HCT116 (cell line): ENCODE data around the gene SEC16A. TPM values are rescaled to one million over a fixed set of nuclear protein-coding genes. Genes with fewer than 3 reads are reported as not detected.

Source experiments
- ATAC-seq: fragments of 200-7000 bp; cut with Tn5 transposase; 2 replicates; pipeline ENCODE4 v1.9.1; 2020; ENCODE audit warnings: mild to moderate bottlenecking, moderate library complexity
- BruUV-seq: library from RNA; stranded (reverse); fragments of 400-500 nt; replicated peaks from 2 replicates; lab custom pipeline; 2021; lab: Mats Ljungman, UMichigan
- CTCF ChIA-PET: fragments of 300-600 bp; sonication (Branson Sonifier 250); formaldehyde crosslinking; loops from one replicate; lab custom pipeline; 2021; ENCODE audit warnings: antibody characterized with exemption; lab: Charles Lee
- POLR2A ChIA-PET: fragments of 300-600, 350-600 bp; sonication (Branson Sonifier 250); formaldehyde crosslinking; loops from one replicate; lab custom pipeline; 2021; ENCODE audit warnings: antibody characterized with exemption; lab: Charles Lee
- RAD21 ChIA-PET, 2 experiments: fragments of 300-600 bp; sonication (Branson Sonifier 250); formaldehyde crosslinking; loops; one replicate each; lab custom pipeline; 2023; ENCODE audit warnings: low total read pairs in 2 of 2; ENCODE audit not compliant: uncharacterized antibody in 2 of 2, unreplicated experiment in 2 of 2, low non-redundant PET in 1 of 2; lab: Charles Lee
- DNase-seq: peaks from one replicate; pipeline ENCODE4 v3.0.0-alpha.2; 2010; ENCODE audit warnings: low read depth, low spot score
- H2AFZ ChIP-seq: fragments of 200-600 bp; shearing (Covaris generic), sonication (generic); 2 replicates; pipeline ENCODE4 v1.6.1; 2017; ENCODE audit warnings: low read depth, mixed run types, mixed read lengths, antibody characterized with exemption, low read length; ENCODE audit not compliant: poor library complexity, severe bottlenecking
- H3K27ac ChIP-seq: 2 replicates; pipeline ENCODE4 v1.5.1; 2012; ENCODE audit warnings: low read depth, low read length
- H3K27me3 ChIP-seq: fragments of 200-600 bp; sonication (generic); 2 replicates; pipeline ENCODE4 v1.6.1; 2016; ENCODE audit warnings: mixed run types, low read length, mixed read lengths; ENCODE audit not compliant: insufficient read depth
- H3K36me3 ChIP-seq, 2 experiments: fragments of 200-500 bp in 1 of 2; fragments of 200-600 bp in 1 of 2; sonication (Bioruptor generic) in 1 of 2; sonication (generic) in 1 of 2; 2 replicates each; pipeline versions ENCODE4 v1.5.1 to v1.6.1; 2014 to 2016; ENCODE audit warnings: low read length in 2 of 2, inconsistent platforms in 1 of 2, mixed read lengths in 1 of 2, mixed run types in 1 of 2; ENCODE audit not compliant: insufficient read depth in 2 of 2, control insufficient read depth in 1 of 2
- H3K4me1 ChIP-seq, 2 experiments: fragments of 200-600 bp in 1 of 2; sonication (generic) in 1 of 2; 2 replicates each; pipeline versions ENCODE4 v1.5.1 to v1.6.1; 2012 to 2017; ENCODE audit warnings: low read length in 2 of 2, inconsistent platforms in 1 of 2, mild to moderate bottlenecking in 1 of 2, mixed read lengths in 1 of 2, mixed run types in 1 of 2, moderate library complexity in 1 of 2; ENCODE audit not compliant: insufficient read depth in 2 of 2, control insufficient read depth in 1 of 2
- H3K4me2 ChIP-seq: fragments of 200-600 bp; sonication (generic); 2 replicates; pipeline ENCODE4 v1.6.1; 2017; ENCODE audit warnings: mixed run types, low read length, mixed read lengths
- H3K4me3 ChIP-seq, 2 experiments: fragments of 200-600 bp in 1 of 2; sonication (generic) in 1 of 2; replicated peaks in 1 of 2; 2 replicates each; pipeline ENCODE4 v1.5.1; 2011 to 2016; ENCODE audit warnings: low read length in 2 of 2, control low read depth in 1 of 2, low read depth in 1 of 2, mild to moderate bottlenecking in 1 of 2, mixed read lengths in 1 of 2, mixed run types in 1 of 2
- H3K79me2 ChIP-seq: fragments of 200-600 bp; sonication (generic); 2 replicates; pipeline ENCODE4 v1.6.1; 2017; ENCODE audit warnings: mild to moderate bottlenecking, mixed run types, low read length, moderate library complexity, mixed read lengths; ENCODE audit not compliant: insufficient read depth
- H3K9ac ChIP-seq: fragments of 200-600 bp; sonication (generic); 2 replicates; pipeline ENCODE4 v1.6.1; 2016; ENCODE audit warnings: low read length, mixed read lengths
- H3K9me2 ChIP-seq: fragments of 200-600 bp; sonication (generic), shearing (Covaris generic); 2 replicates; pipeline ENCODE4 v1.6.1; 2017; ENCODE audit warnings: mixed run types, mild to moderate bottlenecking, moderate library complexity; ENCODE audit not compliant: insufficient read depth
- H3K9me3 ChIP-seq, 2 experiments: fragments of 200-500 bp in 1 of 2; fragments of 200-600 bp in 1 of 2; sonication (Bioruptor generic) in 1 of 2; sonication (generic) in 1 of 2; 2 replicates each; pipeline ENCODE4 v1.6.1; 2014 to 2017; ENCODE audit warnings: low read length in 2 of 2, mixed read lengths in 2 of 2, inconsistent platforms in 1 of 2, low read depth in 1 of 2, mild to moderate bottlenecking in 1 of 2, mixed run types in 1 of 2, moderate library complexity in 1 of 2; ENCODE audit not compliant: control insufficient read depth in 1 of 2, insufficient read depth in 1 of 2
- H4K20me1 ChIP-seq: fragments of 200-600 bp; sonication (generic), shearing (Covaris generic); 2 replicates; pipeline ENCODE4 v1.6.1; 2017; ENCODE audit warnings: mixed run types, mild to moderate bottlenecking, moderate library complexity; ENCODE audit not compliant: insufficient read depth
- CBX3 ChIP-seq: IDR thresholded peaks from 2 replicates; pipeline ENCODE4 v1.6.1; 2012; ENCODE audit warnings: low read depth
- ELF1 ChIP-seq: IDR thresholded peaks from 2 replicates; pipeline ENCODE4 v1.6.1; 2012; ENCODE audit warnings: low read depth, borderline replicate concordance
- EZH2 ChIP-seq: fragments of 200-600 bp; sonication (generic); IDR thresholded peaks from 2 replicates; pipeline ENCODE4 v1.6.1; 2017; ENCODE audit warnings: antibody characterized with exemption, mixed run types
- EZH2phosphoT487 ChIP-seq: fragments of 200-600 bp; IDR thresholded peaks from 2 replicates; pipeline ENCODE4 v1.6.1; 2018; ENCODE audit warnings: antibody characterized with exemption, borderline replicate concordance
- FOSL1 ChIP-seq: IDR thresholded peaks from 2 replicates; pipeline ENCODE4 v1.6.1; 2012; ENCODE audit warnings: low read depth
- MAX ChIP-seq: IDR thresholded peaks from 2 replicates; pipeline ENCODE4 v1.6.1; 2012
- POLR2A ChIP-seq: IDR thresholded peaks from 2 replicates; pipeline ENCODE4 v1.7.0; 2011; ENCODE audit warnings: borderline replicate concordance; ENCODE audit not compliant: insufficient read depth, insufficient read length; ENCODE audit errors: extremely low read depth
- POLR2AphosphoS5 ChIP-seq: IDR thresholded peaks from 2 replicates; pipeline ENCODE4 v1.6.1; 2011; ENCODE audit warnings: mild to moderate bottlenecking, low read depth, low read length, moderate library complexity
- REST ChIP-seq: IDR thresholded peaks from 2 replicates; pipeline ENCODE4 v1.6.1; 2012; ENCODE audit warnings: low read depth
- SIN3A ChIP-seq: IDR thresholded peaks from 2 replicates; pipeline ENCODE4 v1.6.1; 2012; ENCODE audit warnings: low read depth
- TCF7L2 ChIP-seq: IDR thresholded peaks from 2 replicates; pipeline ENCODE4 v1.7.0; 2011; ENCODE audit warnings: borderline replicate concordance, inconsistent platforms; ENCODE audit not compliant: insufficient read depth, insufficient read length; ENCODE audit errors: extremely low read depth
- ZFX ChIP-seq: fragments of 450-650 bp; IDR thresholded peaks from 2 replicates; pipeline ENCODE4 v1.6.1; 2017
- ZNF274 ChIP-seq: fragments of 200-500 bp; sonication (Bioruptor generic); IDR thresholded peaks from 2 replicates; pipeline ENCODE4 v1.6.1; 2014; ENCODE audit warnings: mild to moderate bottlenecking, low read depth, low read length, inconsistent platforms
- intact Hi-C: fragments of 100-400 bp; cut with micrococcal nuclease; formaldehyde crosslinking; loops from 2 replicates; pipeline ENCODE4 v1.10.0; 2022
- total RNA-seq: library from RNA; stranded (reverse); gene quantifications from one replicate; pipeline ENCODE4 v1.2.1, GENCODE V29; 2021; ENCODE audit not compliant: unreplicated experiment
- TF ChIP-seq, protein P1 (sequence below), 3 experiments: fragments of 200-600 bp in 1 of 3; sonication (generic) in 1 of 3; IDR thresholded peaks in 2 of 3; conservative IDR thresholded peaks in 1 of 3; 2 replicates each; pipeline ENCODE4 v1.5.1; 2012 to 2017; ENCODE audit warnings: low read depth in 2 of 3, low read length in 2 of 3, antibody characterized with exemption in 1 of 3, borderline replicate concordance in 1 of 3, control low read depth in 1 of 3, mild to moderate bottlenecking in 1 of 3, mixed read lengths in 1 of 3, mixed run types in 1 of 3, moderate library complexity in 1 of 3; ENCODE audit not compliant: insufficient read depth in 1 of 3
- TF ChIP-seq, protein P2 (sequence below): IDR thresholded peaks from 2 replicates; pipeline ENCODE4 v1.6.1; 2012

Gene SEC16A
- total RNA-seq, 1 experiment from 2014 or later = 49.8 TPM

GRCh38 chr9:136397643-136398042 lies 85.2 kb downstream of the SEC16A start:
- no peak overlapping the region for H3K27ac ChIP-seq
- ATAC-seq (no peak), DNase-seq (no peak)
- TF ChIP-seq CBX3 (no peak), EZH2 (no peak), EZH2phosphoT487 (no peak), POLR2A (no peak), FOSL1 (no peak), REST (no peak), ELF1 (no peak), POLR2AphosphoS5 (no peak), MAX (no peak), TCF7L2 (no peak), ZNF274 (no peak), SIN3A (no peak), ZFX (no peak)
- TF ChIP-seq, protein P1, sequence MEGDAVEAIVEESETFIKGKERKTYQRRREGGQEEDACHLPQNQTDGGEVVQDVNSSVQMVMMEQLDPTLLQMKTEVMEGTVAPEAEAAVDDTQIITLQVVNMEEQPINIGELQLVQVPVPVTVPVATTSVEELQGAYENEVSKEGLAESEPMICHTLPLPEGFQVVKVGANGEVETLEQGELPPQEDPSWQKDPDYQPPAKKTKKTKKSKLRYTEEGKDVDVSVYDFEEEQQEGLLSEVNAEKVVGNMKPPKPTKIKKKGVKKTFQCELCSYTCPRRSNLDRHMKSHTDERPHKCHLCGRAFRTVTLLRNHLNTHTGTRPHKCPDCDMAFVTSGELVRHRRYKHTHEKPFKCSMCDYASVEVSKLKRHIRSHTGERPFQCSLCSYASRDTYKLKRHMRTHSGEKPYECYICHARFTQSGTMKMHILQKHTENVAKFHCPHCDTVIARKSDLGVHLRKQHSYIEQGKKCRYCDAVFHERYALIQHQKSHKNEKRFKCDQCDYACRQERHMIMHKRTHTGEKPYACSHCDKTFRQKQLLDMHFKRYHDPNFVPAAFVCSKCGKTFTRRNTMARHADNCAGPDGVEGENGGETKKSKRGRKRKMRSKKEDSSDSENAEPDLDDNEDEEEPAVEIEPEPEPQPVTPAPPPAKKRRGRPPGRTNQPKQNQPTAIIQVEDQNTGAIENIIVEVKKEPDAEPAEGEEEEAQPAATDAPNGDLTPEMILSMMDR (IDR thresholded peaks at IDR 0.05 in 2 of 3, conservative IDR thresholded peaks at IDR 0.05 in 1 of 3; ENCODE audit: borderline replicate concordance in 1 of 3, insufficient read depth in 1 of 3, low read depth in 2 of 3, low read length in 2 of 3) = no peak
- TF ChIP-seq, protein P2, sequence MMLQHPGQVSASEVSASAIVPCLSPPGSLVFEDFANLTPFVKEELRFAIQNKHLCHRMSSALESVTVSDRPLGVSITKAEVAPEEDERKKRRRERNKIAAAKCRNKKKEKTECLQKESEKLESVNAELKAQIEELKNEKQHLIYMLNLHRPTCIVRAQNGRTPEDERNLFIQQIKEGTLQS = no peak
- ChIA-PET CTCF (no interaction called here), RAD21 (no interaction called here), POLR2A (no interaction called here)
- peaks cover 7 to 16% of the 10 kb centered on the region in 2 experiments for H3K4me1 ChIP-seq
- no TSS peak for BruUV-seq
- H3K79me2 ChIP-seq = peaks cover 58% of the 10 kb centered on the region
- intact Hi-C loops = no loop called here
- no peak overlapping the region for H3K4me3 ChIP-seq
- no peak overlapping the region for H2AFZ ChIP-seq
- H3K9me2 ChIP-seq = no peaks in the 10 kb centered on the region
- no peak overlapping the region for H3K9ac ChIP-seq
- no peaks in the 10 kb centered on the region for H4K20me1 ChIP-seq
- no peaks in the 10 kb centered on the region for H3K27me3 ChIP-seq
- H3K4me2 ChIP-seq = no peak overlapping the region
- peaks cover 39 to 53% of the 10 kb centered on the region in 2 experiments for H3K36me3 ChIP-seq
- no peaks in the 10 kb centered on the region for H3K9me3 ChIP-seq
